Stimulated activated CD4-positive, alpha-beta T cell treated with anti-CD3 and anti-CD28 coated beads, Interleukin-4, amount 100 ng/mL, for 48 hours (primary cell): Measurements from ENCODE around the gene TTC33.
"Not testable (repeated sequence)": the region's sequence is repeated elsewhere in the genome, so short reads cannot be mapped to it uniquely, and the experiment has no call there.

Experiments
- DNase-seq, 2 donors: peaks; one replicate each; pipeline ENCODE4 v3.0.0-alpha.2; 2020; ENCODE audit warnings: low read depth in 2 of 2

Gene TTC33

GRCh38 chr5:40755407-40756365 is at the start of gene TTC33:
TSS of gene TTC33 (minus strand) at chr5:40755961. CDS start at chr5:40747018, 8,943 bp downstream.
- peak; percentile 92 to 95 for DNase-seq

- DNase-seq = no peak
Observed at GRCh38 chr5:40801771-40802562, 46.2 kb upstream of the TTC33 start.

- DNase-seq = no peak
Observed at GRCh38 chr5:40799258-40799657, 43.5 kb upstream of the TTC33 start.

GRCh38 chr5:40798801-40799210 is 43.0 kb upstream of the TTC33 start:
- DNase-seq = no peak

- DNase-seq = peak; percentile 80 to 81
Observed at GRCh38 chr5:40798012-40798800, 42.4 kb upstream of the TTC33 start, which contains the start of gene PRKAA1. TSS of gene PRKAA1 (minus strand) at chr5:40798374. CDS start at chr5:40798189, 185 bp downstream.

- DNase-seq = peak; percentile 59 to 71
Observed at GRCh38 chr5:40797273-40798011, 41.7 kb upstream of the TTC33 start.

- no peak for DNase-seq
Observed at GRCh38 chr5:40796487-40796889, 40.7 kb upstream of the TTC33 start.

- DNase-seq = not testable (repeated sequence)
Observed at GRCh38 chr5:40794877-40795276, 39.1 kb upstream of the TTC33 start.

- not testable (repeated sequence) for DNase-seq
Observed at GRCh38 chr5:40794340-40794739, 38.6 kb upstream of the TTC33 start.

- not testable (repeated sequence) for DNase-seq
Observed at GRCh38 chr5:40792691-40793090, 36.9 kb upstream of the TTC33 start.

GRCh38 chr5:40791715-40792139 is 36.0 kb upstream of the TTC33 start:
- DNase-seq = no peak

GRCh38 chr5:40790947-40791593 is 35.3 kb upstream of the TTC33 start:
- no peak for DNase-seq

- not testable (repeated sequence) for DNase-seq
Observed at GRCh38 chr5:40788941-40789340, 33.2 kb upstream of the TTC33 start.

- no peak for DNase-seq
Observed at GRCh38 chr5:40787986-40788385, 32.2 kb upstream of the TTC33 start.

- not testable (repeated sequence) for DNase-seq
Observed at GRCh38 chr5:40786664-40787063, 30.9 kb upstream of the TTC33 start.

- DNase-seq = no peak
Observed at GRCh38 chr5:40784916-40785315, 29.2 kb upstream of the TTC33 start.

GRCh38 chr5:40784027-40784653 is 28.4 kb upstream of the TTC33 start:
- DNase-seq = no peak

GRCh38 chr5:40781843-40782409 is 26.2 kb upstream of the TTC33 start:
- DNase-seq = no peak

GRCh38 chr5:40780858-40781257 is 25.1 kb upstream of the TTC33 start:
- DNase-seq = no peak
